Panc1 (cell line): ENCODE data around the gene NUDT15. TPM values are rescaled to one million over a fixed set of nuclear protein-coding genes. Genes with fewer than 3 reads are reported as not detected.

Experiments
- ATAC-seq: fragments of 200-7000 bp; cut with Tn5 transposase; 2 replicates; pipeline ENCODE4 v1.9.1; 2020; ENCODE audit warnings: mild to moderate bottlenecking, moderate library complexity
- BruUV-seq: library from RNA; stranded (reverse); fragments of 400-500 nt; replicated peaks from 2 replicates; lab custom pipeline; 2021; lab: Mats Ljungman, UMichigan
- CTCF ChIA-PET: fragments of 300-600 bp; sonication (Branson Sonifier 250); formaldehyde crosslinking; loops from one replicate; lab custom pipeline; 2022; ENCODE audit warnings: antibody characterized with exemption; lab: Charles Lee
- POLR2A ChIA-PET: fragments of 300-600 bp; sonication (Branson Sonifier 250); formaldehyde crosslinking; loops from one replicate; lab custom pipeline; 2022; ENCODE audit warnings: antibody characterized with exemption; lab: Charles Lee
- DNase-seq: peaks from one replicate; pipeline ENCODE4 v3.0.0-alpha.2; 2010; ENCODE audit warnings: low read depth, low spot score
- H3K27ac ChIP-seq: 2 replicates; pipeline ENCODE4 v1.5.1; 2011; ENCODE audit warnings: mild to moderate bottlenecking, low read length, inconsistent platforms
- H3K27me3 ChIP-seq: fragments of 200-500 bp; sonication (Bioruptor generic); 2 replicates; pipeline ENCODE4 v1.6.0; 2014; ENCODE audit warnings: low read length, inconsistent platforms; ENCODE audit not compliant: control insufficient read depth, insufficient read depth
- H3K36me3 ChIP-seq: fragments of 200-500 bp; sonication (Bioruptor generic); 2 replicates; pipeline ENCODE4 v1.5.1; 2014; ENCODE audit warnings: inconsistent platforms, mild to moderate bottlenecking, low read length, moderate library complexity; ENCODE audit not compliant: control insufficient read depth, insufficient read depth
- H3K4me1 ChIP-seq: 2 replicates; pipeline ENCODE4 v1.5.1; 2011; ENCODE audit warnings: inconsistent platforms, mild to moderate bottlenecking, low read length, moderate library complexity; ENCODE audit not compliant: control insufficient read depth, insufficient read depth
- H3K4me3 ChIP-seq, 2 experiments: 2 replicates each; pipeline ENCODE4 v1.5.1; 2011 to 2012; ENCODE audit warnings: low read depth in 2 of 2, low read length in 2 of 2, mild to moderate bottlenecking in 2 of 2, inconsistent platforms in 1 of 2, moderate library complexity in 1 of 2
- H3K9me3 ChIP-seq: fragments of 200-500 bp; sonication (Bioruptor generic); 2 replicates; pipeline ENCODE4 v1.5.1; 2014; ENCODE audit warnings: low read depth, mild to moderate bottlenecking, inconsistent platforms, low read length, moderate library complexity; ENCODE audit not compliant: control insufficient read depth, insufficient read depth
- POLR2AphosphoS5 ChIP-seq: IDR thresholded peaks from 2 replicates; pipeline ENCODE4 v1.6.1; 2012; ENCODE audit warnings: mild to moderate bottlenecking, low read depth, low read length, moderate library complexity
- SIN3A ChIP-seq: IDR thresholded peaks from 2 replicates; pipeline ENCODE4 v1.6.1; 2012; ENCODE audit warnings: low read depth, mild to moderate bottlenecking, low read length, moderate library complexity, borderline replicate concordance; ENCODE audit not compliant: insufficient read depth
- TCF7L2 ChIP-seq: IDR thresholded peaks from 2 replicates; pipeline ENCODE4 v1.6.1; 2011; ENCODE audit warnings: mild to moderate bottlenecking, low read depth, low read length, inconsistent platforms
- in situ Hi-C: cut with HindIII; loops from 2 replicates; pipeline ENCODE4 v1.10.0; 2016; ENCODE audit warnings: low sequenced_read_pairs, low pct_unique_long_range_greater_than_20kb
- intact Hi-C: fragments of 100-400 bp; cut with micrococcal nuclease; formaldehyde crosslinking; loops from one replicate; pipeline ENCODE4 v1.10.0; 2022; ENCODE audit not compliant: unreplicated experiment
- total RNA-seq: library from RNA; stranded (reverse); gene quantifications from one replicate; pipeline ENCODE4 v1.2.1, GENCODE V29; 2021; ENCODE audit not compliant: unreplicated experiment
- TF ChIP-seq, protein P1 (sequence below): fragments of 450-650 bp; IDR thresholded peaks from 2 replicates; pipeline ENCODE4 v1.5.1; 2017; ENCODE audit warnings: mild to moderate bottlenecking
- TF ChIP-seq, protein P2 (sequence below), 2 experiments: IDR thresholded peaks; 2 replicates each; pipeline ENCODE4 v1.6.1; 2011 to 2012; ENCODE audit warnings: low read depth in 2 of 2, control low read depth in 1 of 2, low read length in 1 of 2, mild to moderate bottlenecking in 1 of 2, moderate library complexity in 1 of 2; ENCODE audit not compliant: insufficient read depth in 1 of 2

Gene NUDT15
- total RNA-seq, 1 experiment from 2014 or later, result 18.9 TPM

DNA sequence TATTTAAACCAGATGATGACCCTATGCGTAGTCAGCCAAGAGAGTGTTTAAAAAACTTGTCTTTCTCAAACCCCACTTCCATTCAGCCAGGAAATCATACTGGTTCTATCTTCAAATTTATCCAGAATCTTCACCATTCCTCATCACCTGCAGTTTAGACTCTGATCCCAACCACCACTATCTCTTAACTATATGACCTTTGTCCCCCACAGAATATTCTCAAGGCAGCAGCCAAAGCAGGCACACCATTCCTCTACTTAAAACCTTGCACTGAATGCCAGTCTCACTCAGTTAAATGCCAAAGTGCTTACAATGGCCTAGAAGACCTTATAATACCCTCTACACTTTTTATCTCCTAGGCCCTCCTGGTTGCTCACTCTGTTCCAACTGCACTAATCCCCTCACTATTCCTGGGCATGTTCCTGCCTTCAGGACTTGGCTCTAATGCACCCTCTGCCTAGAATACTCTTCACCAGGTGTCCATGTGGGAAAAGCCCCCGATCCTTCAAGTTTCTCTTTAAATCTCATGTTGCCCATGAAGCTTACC, 46.5 kb upstream of the NUDT15 start:
- Histone ChIP-seq H3K9me3 (no peaks in the 10 kb centered on the region), H3K36me3 (peaks cover 3% of the 10 kb centered on the region), H3K27me3 (no peaks in the 10 kb centered on the region), H3K27ac (no peak overlapping the region), H3K4me1 (no peaks in the 10 kb centered on the region), H3K4me3 (no peak overlapping the region)
- POLR2A ChIA-PET, result no interaction called here
- no peak for ATAC-seq
- CTCF ChIA-PET, result no interaction called here
- TF ChIP-seq SIN3A (no peak), POLR2AphosphoS5 (no peak), TCF7L2 (no peak)
- TF ChIP-seq, protein P1, sequence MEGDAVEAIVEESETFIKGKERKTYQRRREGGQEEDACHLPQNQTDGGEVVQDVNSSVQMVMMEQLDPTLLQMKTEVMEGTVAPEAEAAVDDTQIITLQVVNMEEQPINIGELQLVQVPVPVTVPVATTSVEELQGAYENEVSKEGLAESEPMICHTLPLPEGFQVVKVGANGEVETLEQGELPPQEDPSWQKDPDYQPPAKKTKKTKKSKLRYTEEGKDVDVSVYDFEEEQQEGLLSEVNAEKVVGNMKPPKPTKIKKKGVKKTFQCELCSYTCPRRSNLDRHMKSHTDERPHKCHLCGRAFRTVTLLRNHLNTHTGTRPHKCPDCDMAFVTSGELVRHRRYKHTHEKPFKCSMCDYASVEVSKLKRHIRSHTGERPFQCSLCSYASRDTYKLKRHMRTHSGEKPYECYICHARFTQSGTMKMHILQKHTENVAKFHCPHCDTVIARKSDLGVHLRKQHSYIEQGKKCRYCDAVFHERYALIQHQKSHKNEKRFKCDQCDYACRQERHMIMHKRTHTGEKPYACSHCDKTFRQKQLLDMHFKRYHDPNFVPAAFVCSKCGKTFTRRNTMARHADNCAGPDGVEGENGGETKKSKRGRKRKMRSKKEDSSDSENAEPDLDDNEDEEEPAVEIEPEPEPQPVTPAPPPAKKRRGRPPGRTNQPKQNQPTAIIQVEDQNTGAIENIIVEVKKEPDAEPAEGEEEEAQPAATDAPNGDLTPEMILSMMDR, result no peak
- TF ChIP-seq, protein P2, sequence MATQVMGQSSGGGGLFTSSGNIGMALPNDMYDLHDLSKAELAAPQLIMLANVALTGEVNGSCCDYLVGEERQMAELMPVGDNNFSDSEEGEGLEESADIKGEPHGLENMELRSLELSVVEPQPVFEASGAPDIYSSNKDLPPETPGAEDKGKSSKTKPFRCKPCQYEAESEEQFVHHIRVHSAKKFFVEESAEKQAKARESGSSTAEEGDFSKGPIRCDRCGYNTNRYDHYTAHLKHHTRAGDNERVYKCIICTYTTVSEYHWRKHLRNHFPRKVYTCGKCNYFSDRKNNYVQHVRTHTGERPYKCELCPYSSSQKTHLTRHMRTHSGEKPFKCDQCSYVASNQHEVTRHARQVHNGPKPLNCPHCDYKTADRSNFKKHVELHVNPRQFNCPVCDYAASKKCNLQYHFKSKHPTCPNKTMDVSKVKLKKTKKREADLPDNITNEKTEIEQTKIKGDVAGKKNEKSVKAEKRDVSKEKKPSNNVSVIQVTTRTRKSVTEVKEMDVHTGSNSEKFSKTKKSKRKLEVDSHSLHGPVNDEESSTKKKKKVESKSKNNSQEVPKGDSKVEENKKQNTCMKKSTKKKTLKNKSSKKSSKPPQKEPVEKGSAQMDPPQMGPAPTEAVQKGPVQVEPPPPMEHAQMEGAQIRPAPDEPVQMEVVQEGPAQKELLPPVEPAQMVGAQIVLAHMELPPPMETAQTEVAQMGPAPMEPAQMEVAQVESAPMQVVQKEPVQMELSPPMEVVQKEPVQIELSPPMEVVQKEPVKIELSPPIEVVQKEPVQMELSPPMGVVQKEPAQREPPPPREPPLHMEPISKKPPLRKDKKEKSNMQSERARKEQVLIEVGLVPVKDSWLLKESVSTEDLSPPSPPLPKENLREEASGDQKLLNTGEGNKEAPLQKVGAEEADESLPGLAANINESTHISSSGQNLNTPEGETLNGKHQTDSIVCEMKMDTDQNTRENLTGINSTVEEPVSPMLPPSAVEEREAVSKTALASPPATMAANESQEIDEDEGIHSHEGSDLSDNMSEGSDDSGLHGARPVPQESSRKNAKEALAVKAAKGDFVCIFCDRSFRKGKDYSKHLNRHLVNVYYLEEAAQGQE (IDR thresholded peaks at IDR 0.05; ENCODE audit: insufficient read depth in 1 of 2, low read depth in 2 of 2, low read length in 1 of 2), result no peak
- no peak for DNase-seq
- no TSS peak for BruUV-seq
- intact Hi-C loops, result no loop called here
- in situ Hi-C loops, result no loop called here

DNA sequence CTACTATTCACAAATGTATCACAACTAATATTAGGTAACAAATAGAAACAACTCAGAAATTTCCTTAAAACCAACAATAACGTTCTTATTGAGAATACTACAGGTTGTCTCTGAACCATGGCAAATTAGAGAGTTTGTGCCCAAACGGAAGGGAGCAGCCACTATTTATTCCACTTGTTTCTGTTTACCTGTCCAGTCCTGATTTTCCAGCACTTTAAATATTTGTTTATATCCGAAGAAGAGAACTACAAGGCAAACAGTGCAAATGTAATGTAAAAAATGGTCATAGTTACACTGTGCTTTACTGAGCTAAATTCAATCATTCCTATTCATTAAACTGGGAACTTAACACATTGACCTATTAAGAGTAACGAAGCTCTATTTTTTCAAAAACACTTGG, 45.7 kb upstream of the NUDT15 start:
- no peak for ATAC-seq
- Histone ChIP-seq H3K9me3 (no peaks in the 10 kb centered on the region), H3K36me3 (peaks cover 3% of the 10 kb centered on the region), H3K4me1 (no peaks in the 10 kb centered on the region), H3K27me3 (no peaks in the 10 kb centered on the region), H3K4me3 (no peak overlapping the region), H3K27ac (no peak overlapping the region)
- in situ Hi-C loops, result no loop called here
- ChIA-PET POLR2A (no interaction called here), CTCF (no interaction called here)
- TF ChIP-seq TCF7L2, result no peak
- no peak for DNase-seq
- intact Hi-C loops, result no loop called here
- no TSS peak for BruUV-seq

DNA sequence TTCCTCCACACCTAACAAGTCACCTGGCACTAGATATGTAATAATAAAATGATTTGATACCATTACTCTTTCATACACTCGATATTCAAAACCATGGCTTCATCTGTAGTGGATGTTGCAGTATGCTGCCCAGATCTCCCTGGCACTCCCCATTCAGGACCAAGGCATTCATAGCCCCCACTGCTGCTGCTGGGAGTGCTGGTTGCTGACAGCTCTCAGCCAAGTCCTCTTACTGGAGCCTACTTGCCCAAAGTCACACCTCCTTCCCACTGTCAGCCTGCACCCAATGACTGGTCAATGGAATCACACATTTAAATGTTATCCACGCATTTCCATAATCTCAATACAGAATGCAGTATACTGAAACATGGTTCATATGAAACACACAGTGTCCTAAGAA, 40.1 kb upstream of the NUDT15 start:
- Histone ChIP-seq H3K9me3 (no peaks in the 10 kb centered on the region), H3K27me3 (no peaks in the 10 kb centered on the region), H3K27ac (no peak overlapping the region), H3K36me3 (no peaks in the 10 kb centered on the region; the same call in none of the 2 replicates), H3K4me1 (no peaks in the 10 kb centered on the region), H3K4me3 (no peak overlapping the region)
- ATAC-seq (no peak), DNase-seq (no peak)
- intact Hi-C loops, result no loop called here
- BruUV-seq, result no TSS peak
- TF ChIP-seq, protein P2 (IDR thresholded peaks at IDR 0.05; ENCODE audit: insufficient read depth in 1 of 2, low read depth in 2 of 2, low read length in 1 of 2), result no peak
- no peak for TF ChIP-seq TCF7L2
- TF ChIP-seq, protein P1, result no peak
- TF ChIP-seq POLR2AphosphoS5, result no peak
- TF ChIP-seq SIN3A, result no peak
- in situ Hi-C loops, result no loop called here
- CTCF ChIA-PET, result no interaction called here
- POLR2A ChIA-PET, result no interaction called here
